ENCODE data around the gene XRCC1.

DNA sequence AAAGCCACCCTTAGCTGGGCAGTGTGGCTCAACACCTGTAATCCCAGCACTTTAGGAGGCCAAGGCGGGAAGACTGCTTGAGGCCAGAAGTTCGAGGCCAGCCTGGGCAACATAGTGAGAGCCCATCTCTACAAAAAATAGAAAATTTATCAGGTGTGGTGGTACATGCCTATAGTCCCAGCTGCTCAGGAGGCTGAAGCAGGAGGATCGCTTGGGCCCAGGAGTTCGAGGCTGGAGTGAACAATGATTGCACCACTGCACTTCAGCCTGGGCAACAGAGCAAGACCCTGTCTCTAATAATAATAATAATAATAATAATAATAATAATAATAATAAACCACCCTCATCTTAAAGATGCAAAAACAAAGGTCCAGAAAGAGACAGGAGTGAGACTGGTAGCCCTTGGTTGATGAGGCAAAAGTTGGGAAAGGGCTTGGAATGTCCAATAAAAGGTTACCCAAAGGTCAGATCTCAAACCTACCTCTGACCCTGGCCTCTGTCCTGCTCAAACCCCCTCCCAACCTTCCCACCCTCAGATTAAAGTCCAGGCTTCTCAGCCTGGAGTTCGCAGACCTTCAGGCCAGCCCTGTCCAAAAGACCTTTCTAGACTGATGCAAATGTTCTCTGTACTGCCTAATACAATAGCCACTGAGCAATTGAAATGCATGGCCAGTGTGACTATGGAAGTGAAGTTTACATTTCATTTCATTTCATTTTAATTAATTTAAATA is 33.2 kb downstream of the XRCC1 start:
- no peak for TF ChIP-seq CTCF (IDR thresholded peaks at IDR 0.05)
- TF ChIP-seq POLR2A (IDR thresholded peaks at IDR 0.05), result no peak
- no peak for TF ChIP-seq POLR2AphosphoS5 (IDR thresholded peaks at IDR 0.05; ENCODE audit: insufficient read depth in 1 of 2, low read depth in 1 of 2)
